ENCODE measurements around the gene PRICKLE2.

DNA sequence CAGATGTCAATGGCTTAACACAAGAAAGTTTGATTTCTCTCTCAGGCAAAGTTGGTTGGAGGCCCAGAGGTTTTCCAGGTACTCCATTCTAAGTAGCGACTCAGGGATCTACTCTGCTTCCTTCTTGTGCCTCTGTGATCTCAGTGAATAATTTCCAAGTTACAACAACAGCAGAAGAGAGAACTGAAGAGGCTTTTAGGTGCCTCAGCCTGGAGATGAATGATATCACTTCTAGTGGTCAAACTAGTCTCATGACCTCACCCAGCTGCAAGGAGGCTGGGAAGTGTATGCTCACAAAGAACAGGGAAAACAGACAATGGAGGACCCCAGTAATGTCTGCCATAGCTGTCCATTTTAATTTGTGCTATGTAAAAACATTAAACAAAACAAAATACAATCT is 4.6 kb upstream of the PRICKLE2 start:
- TF ChIP-seq, protein P1, sequence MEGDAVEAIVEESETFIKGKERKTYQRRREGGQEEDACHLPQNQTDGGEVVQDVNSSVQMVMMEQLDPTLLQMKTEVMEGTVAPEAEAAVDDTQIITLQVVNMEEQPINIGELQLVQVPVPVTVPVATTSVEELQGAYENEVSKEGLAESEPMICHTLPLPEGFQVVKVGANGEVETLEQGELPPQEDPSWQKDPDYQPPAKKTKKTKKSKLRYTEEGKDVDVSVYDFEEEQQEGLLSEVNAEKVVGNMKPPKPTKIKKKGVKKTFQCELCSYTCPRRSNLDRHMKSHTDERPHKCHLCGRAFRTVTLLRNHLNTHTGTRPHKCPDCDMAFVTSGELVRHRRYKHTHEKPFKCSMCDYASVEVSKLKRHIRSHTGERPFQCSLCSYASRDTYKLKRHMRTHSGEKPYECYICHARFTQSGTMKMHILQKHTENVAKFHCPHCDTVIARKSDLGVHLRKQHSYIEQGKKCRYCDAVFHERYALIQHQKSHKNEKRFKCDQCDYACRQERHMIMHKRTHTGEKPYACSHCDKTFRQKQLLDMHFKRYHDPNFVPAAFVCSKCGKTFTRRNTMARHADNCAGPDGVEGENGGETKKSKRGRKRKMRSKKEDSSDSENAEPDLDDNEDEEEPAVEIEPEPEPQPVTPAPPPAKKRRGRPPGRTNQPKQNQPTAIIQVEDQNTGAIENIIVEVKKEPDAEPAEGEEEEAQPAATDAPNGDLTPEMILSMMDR (optimal IDR thresholded peaks at IDR 0.05 in 1 of 3, IDR thresholded peaks at IDR 0.05 in 1 of 3, conservative IDR thresholded peaks at IDR 0.05 in 1 of 3; ENCODE audit: extremely low read depth in 1 of 3, insufficient read depth in 2 of 3, low read length in 3 of 3): no peak
- TF ChIP-seq EZH2 (IDR thresholded peaks at IDR 0.05; ENCODE audit: low read length): no peak
